ENCODE data around the gene USP49.

Gene USP49

DNA sequence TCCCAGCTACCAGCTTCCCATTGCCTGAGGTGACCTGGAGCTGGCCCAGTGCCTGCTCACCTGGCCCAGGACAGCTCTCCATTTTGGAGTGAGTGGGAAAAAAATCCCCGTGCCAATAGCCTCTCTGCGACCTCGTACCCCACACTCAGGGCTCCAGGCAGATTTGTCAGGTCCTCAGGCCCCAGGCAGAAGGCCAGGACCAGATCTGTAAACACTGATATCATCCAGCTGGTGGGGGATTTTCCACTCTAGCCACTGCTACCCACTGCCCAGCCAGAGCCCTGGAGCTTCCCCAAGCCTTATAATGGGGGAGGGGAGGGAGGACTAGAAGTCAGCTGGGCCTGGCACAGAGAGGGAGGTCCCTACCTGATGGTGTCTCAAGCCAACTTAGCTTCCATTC lies 146.6 kb downstream of the USP49 start:
- DNase-seq = no peak

DNA sequence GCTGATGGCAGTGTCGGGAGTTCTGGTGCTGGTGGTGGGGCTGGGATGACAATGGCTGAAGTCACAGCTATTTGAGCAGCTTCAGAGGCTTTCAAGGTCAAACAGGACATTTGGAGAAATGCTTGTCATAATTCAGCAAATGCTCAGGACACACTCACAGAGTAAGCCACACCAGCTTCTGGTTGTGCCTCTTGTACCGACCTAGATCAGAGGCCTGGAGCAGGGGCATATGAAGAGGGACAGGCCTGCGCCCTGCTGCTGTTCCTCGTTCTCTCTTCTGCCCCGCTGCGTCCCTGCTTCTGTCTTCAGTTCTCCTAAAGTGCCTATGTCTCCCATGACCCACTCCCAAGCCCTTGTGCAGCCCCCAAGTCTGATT lies 147.1 kb downstream of the USP49 start:
- no peak for DNase-seq

DNA sequence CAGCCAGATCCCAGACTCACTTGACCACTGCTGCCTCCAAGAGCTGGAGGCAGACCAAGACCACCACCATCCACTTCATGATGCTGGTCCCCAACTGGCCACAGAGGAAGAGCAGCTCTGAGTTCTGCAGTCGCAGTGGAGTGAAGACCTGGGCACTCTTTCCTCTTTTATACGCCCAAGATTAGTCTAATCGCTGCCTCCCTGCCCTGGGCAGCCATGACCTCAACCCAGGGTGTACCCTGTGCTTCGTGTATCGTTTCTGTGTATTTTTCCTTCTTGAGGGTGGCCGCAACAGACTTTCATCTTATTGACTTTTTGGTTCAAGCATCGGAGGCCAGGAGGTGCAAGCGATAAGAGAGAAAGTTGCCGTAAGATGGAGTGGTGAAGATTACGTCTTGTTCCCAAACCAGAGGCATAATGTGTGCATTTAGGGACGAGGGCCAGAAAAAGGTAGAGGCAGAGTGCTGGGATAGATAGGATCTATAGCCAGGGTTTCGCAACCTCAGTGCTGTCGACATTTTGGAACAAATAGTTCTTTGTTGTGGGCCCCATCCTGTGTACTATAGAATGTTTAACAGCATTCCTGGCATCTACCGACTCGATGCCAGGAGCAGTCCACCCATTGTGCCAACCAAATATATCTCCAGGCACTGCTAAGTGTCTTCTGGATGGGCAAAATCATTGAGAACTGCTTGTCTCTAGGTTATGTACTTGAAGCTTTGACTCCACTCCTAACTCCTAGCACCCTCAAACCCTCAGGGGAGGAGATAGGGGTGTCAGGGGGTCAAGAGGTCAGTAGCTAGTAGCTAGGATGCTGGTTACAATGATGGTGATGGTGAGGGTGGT lies 147.7 kb downstream of the USP49 start, which contains the start of gene PGC:
TSS of gene PGC (minus strand) at position 142 of the 846 bp plus-strand sequence. CDS start at position 79, 63 bp downstream.
- no peak for DNase-seq

DNA sequence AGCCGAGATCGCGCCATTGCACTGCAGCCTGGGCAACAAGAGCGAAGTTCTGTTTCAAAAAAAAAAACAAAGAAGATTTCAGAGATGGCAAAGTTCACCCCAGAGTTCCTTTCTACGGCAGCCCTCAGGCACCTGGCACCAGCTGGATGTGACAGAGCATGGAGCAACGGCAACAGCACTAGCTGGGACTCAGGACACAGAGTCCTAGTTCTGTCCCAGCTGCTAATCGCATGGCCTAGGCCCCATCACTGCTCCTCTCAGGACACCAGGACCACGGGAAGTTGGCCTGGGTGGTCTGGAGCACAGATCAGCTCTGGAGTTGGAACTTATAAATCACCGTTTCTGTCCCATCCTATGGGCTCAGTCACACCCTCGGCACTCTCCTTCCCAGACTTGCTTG lies 149.1 kb downstream of the USP49 start:
- DNase-seq = no peak

DNA sequence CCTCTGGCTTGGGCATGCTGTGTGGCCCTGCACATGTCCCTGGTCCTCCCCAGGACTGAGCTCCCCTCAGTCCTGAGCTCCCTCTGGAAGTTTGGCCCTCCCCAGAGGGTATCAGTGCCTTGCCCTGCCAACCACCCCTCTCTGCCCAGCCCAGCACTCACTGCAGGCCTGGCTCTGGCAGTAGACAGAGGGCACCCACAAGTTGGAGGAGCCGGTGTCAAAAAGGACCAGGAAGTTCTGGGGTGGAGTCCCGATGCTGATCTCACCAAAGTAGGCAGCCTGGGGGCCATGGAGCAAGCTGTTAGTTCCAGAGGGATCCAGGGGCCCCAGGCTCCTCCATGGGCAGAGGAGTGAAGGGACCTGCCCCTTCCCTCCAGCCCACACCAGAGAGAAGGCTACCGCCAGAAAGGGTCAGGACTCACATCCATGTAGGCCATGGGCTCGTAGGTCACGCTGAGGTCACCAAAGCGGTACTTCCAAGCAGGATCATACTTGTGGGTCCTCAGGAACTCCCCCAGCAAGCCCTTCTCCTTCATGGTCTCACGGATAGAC lies 150.9 kb downstream of the USP49 start:
- DNase-seq = no peak

DNA sequence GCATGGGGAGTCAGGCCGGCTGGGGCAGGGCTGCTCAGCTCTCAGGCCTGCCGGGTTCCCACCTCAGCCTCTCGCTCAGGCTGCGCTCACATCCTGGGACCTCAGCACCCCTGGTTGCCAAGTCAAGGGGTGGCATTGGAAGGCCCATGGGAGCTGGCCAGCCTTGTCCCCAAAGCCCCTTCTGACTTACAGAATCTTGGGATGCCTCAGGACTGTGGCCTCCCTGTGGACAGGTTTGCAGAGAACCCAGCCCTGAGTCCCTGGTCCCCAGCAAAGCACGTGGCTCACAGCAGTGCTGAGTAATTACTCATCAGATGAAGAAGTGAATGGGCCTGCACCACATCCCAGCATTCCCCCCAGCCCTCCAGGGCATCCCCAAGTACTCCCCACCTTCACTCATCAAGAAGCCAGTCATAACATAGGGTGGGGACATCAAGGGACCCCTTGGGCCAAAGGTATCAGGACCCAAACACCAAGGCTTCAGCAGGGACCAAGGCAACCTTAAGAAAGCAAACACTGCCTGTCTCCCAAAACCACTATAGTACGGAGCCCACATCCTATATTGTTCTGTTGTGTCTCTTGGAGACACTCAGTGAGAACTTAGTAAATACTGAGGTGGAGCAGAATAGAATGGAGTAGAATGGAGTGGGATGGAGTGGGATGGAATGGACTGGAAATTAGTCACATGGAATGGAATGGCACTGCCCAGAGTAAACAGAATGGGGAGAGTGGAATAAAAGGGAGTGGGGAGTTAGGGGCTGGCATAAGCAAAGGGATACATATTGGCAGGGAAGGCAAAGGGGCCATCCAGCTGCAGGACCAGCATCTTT lies 151.6 kb downstream of the USP49 start:
- DNase-seq = no peak

DNA sequence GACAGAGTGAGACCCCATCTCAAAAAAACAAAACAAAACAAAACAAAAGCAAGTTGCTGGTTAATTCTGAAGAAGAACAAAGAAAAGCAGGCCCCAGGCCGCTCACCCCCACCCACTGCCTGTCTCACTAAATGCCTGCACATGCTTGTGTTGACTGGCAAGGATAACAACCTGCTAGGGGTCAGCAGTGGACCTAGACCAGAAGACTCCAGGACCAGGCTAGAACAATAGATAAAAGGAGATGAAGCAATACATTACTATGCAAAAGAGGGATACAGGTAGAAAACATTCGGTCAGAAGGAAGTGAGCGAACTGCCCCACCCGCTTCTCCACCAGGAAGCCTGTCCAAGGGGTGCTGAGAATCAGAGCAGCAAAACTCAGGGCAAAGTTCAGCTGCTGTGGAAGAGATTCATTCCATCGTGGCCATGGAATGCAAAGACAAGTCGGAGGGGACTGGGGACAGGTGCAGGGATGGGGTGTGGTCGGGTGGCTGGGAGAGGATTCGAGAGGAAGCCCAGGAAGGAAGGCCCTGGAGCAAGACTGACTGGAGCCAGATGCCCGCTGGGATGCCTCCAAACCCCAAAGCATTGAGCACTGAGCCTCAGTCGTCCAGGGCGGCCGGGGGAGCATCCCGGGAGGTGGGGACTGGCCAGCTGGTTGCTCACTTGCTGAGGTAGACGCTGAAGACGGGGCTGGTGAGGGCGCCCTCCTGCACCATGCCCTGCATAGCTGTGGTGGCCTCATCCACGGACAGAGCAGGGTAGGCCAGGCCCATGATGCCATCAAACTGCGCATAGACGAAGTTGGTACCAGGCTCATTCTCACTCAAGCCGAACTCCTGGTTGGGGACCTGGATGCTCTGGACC lies 153.3 kb downstream of the USP49 start:
- DNase-seq = no peak

DNA sequence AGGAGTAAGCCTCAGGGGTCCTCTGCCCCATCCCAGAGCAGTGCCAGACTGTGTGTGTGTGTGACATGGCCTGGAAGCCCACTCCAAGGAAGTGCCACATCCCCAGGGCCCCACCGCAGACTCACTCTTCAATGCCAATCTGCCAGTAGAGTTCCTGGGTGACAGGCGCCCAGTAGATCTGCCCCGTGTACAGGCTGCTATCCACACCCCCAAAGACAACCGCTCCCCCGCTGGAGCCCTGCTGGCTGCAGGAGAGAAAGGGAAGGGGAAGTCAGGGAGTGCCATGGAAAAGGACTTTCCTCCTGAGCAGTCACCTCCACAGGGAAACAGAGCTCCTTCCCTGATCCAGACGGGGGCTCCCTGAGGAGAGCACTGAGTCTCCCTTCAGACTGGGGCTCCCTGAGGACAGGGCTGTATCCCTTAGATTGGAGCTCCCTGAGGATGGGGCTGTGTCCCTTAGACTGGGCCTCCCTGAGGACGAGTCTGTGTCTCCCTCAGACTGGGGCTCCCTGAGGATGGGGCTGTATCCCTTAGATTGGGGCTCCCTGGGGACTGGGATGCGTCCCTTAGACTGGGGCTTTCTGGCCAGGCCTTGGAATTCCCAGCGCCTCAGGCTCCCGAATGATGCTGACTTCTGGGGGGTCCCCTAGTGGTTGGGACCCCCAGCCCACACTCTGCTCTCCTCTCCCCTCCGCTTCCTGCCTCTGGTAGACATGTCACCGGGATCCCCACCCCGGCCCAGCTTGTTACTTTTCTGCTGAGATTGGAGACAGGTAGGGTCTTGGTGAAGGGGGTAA lies 154.6 kb downstream of the USP49 start:
- DNase-seq = no peak
